ENCODE data around the gene S100A16. TPM values are rescaled to one million over a fixed set of nuclear protein-coding genes. Genes with fewer than 3 reads are reported as not detected.
A peak's percentile ranks its signal among the peaks of the same experiment; 100 is the strongest.

The S100A16 gene
- total and polyA plus RNA-seq, 2 donors (not counting 1 experiment from before 2014, with no cell fraction given): 121 to 182 TPM

- Histone ChIP-seq H3K9me3 (ENCODE audit: control insufficient read depth, insufficient read depth, low read depth, low read length) (no peaks in the 10 kb centered on the region), H4K20me1 (ENCODE audit: control insufficient read depth, extremely low read depth, insufficient read depth, low read length) (no peaks in the 10 kb centered on the region), H3K4me1 (ENCODE audit: control insufficient read depth, extremely low read depth, insufficient read depth, low read length) (peaks cover 7% of the 10 kb centered on the region), H3K36me3 (ENCODE audit: control insufficient read depth, insufficient read depth, low read length) (peaks cover 22% of the 10 kb centered on the region), H3K27me3 (ENCODE audit: control insufficient read depth, insufficient read depth, low read length) (no peaks in the 10 kb centered on the region), H2AFZ (ENCODE audit: low read length) (no peak overlapping the region), H3K9ac (ENCODE audit: insufficient read depth, low read length) (no peak overlapping the region), H3K4me3 (replicated peaks in 1 of 4; ENCODE audit: control extremely low read depth in 1 of 4, insufficient read depth in 1 of 4, low read depth in 3 of 4, low read length in 4 of 4) (peak overlapping the region in 2 of 4 experiments; percentile 23 to 92), H3K4me2 (ENCODE audit: extremely low read depth, insufficient read depth, low read length) (peak overlapping the region; percentile 54), H3K27ac (ENCODE audit: insufficient read depth, low read length) (no peak overlapping the region), H3K79me2 (ENCODE audit: control insufficient read depth, insufficient read depth, low read length) (peaks cover 35% of the 10 kb centered on the region)
- no peak for DNase-seq (ENCODE audit: low read depth in 2 of 2)
- TF ChIP-seq, protein P1, sequence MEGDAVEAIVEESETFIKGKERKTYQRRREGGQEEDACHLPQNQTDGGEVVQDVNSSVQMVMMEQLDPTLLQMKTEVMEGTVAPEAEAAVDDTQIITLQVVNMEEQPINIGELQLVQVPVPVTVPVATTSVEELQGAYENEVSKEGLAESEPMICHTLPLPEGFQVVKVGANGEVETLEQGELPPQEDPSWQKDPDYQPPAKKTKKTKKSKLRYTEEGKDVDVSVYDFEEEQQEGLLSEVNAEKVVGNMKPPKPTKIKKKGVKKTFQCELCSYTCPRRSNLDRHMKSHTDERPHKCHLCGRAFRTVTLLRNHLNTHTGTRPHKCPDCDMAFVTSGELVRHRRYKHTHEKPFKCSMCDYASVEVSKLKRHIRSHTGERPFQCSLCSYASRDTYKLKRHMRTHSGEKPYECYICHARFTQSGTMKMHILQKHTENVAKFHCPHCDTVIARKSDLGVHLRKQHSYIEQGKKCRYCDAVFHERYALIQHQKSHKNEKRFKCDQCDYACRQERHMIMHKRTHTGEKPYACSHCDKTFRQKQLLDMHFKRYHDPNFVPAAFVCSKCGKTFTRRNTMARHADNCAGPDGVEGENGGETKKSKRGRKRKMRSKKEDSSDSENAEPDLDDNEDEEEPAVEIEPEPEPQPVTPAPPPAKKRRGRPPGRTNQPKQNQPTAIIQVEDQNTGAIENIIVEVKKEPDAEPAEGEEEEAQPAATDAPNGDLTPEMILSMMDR (conservative IDR thresholded peaks at IDR 0.05 in 1 of 2, IDR thresholded peaks at IDR 0.05 in 1 of 2; ENCODE audit: low read depth in 1 of 2, low read length in 2 of 2): no peak
- no peak for TF ChIP-seq EZH2 (IDR thresholded peaks at IDR 0.05; ENCODE audit: low read length, missing control alignments)
Measured at GRCh38 chr1:153635872-153636271, 22.9 kb upstream of the S100A16 start.

- Histone ChIP-seq H3K4me3 (replicated peaks in 1 of 4; ENCODE audit: control extremely low read depth in 1 of 4, insufficient read depth in 1 of 4, low read depth in 3 of 4, low read length in 4 of 4) (peak within 1 kb of the TSS; percentile 45 to 96 (median 75)), H3K27ac (ENCODE audit: insufficient read depth, low read length) (peak within 1 kb of the TSS; percentile 93), H4K20me1 (ENCODE audit: control insufficient read depth, extremely low read depth, insufficient read depth, low read length) (no peaks in the 10 kb centered on the region), H3K4me2 (ENCODE audit: extremely low read depth, insufficient read depth, low read length) (peak within 1 kb of the TSS; percentile 91), H3K9me3 (ENCODE audit: control insufficient read depth, insufficient read depth, low read depth, low read length) (no peaks in the 10 kb centered on the region), H3K27me3 (ENCODE audit: control insufficient read depth, insufficient read depth, low read length) (no peaks in the 10 kb centered on the region), H2AFZ (ENCODE audit: low read length) (peak within 1 kb of the TSS; percentile 21), H3K36me3 (ENCODE audit: control insufficient read depth, insufficient read depth, low read length) (peaks cover 13% of the 10 kb centered on the region), H3K79me2 (ENCODE audit: control insufficient read depth, insufficient read depth, low read length) (peaks cover 32% of the 10 kb centered on the region), H3K4me1 (ENCODE audit: control insufficient read depth, extremely low read depth, insufficient read depth, low read length) (peaks cover 7% of the 10 kb centered on the region), H3K9ac (ENCODE audit: insufficient read depth, low read length) (peak within 1 kb of the TSS; percentile 88)
- no peak for TF ChIP-seq EZH2 (IDR thresholded peaks at IDR 0.05; ENCODE audit: low read length, missing control alignments)
- DNase-seq (ENCODE audit: low read depth in 2 of 2): peak; percentile 97 to 99
Measured at GRCh38 chr1:153633754-153634665, 21.1 kb upstream of the S100A16 start, which contains the start of gene CHTOP. Gene CHTOP (plus strand): TSS chr1:153634066. CDS start chr1:153636589, 2,523 bp downstream.

DNA sequence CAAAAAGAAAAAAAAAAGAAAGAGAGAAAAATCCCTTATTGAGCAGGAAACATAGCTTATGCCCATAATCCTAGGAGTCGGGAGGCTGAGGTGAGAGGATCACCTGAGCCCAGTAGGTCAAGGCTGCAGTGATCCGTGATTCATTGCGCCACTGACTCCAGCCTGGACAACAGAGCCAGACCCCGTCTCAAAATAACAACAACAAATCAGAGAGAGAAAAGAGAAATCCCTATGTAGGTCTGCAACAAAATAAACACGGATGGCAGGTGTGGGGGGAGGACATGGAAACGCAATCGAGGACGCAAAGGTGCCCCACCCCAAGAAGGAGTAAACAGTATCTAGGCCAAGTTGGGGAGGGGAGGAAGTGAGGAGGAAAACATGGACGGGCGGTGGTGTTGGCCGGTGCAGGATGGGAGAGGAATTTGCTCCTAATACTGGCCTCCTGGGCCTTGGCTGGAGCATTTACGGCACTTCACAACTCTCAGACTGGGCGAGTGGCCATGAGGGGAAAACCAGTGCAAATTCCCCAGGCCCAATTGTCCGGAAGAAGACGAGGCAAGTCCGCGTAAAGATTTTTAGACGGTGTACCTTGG is 20.3 kb upstream of the S100A16 start:
- H3K4me1 ChIP-seq (ENCODE audit: control insufficient read depth, extremely low read depth, insufficient read depth, low read length): peaks cover 7% of the 10 kb centered on the region
- H3K4me2 ChIP-seq (ENCODE audit: extremely low read depth, insufficient read depth, low read length): peak overlapping the region; percentile 91
- no peak overlapping the region for H3K9ac ChIP-seq (ENCODE audit: insufficient read depth, low read length)
- no peaks in the 10 kb centered on the region for H3K27me3 ChIP-seq (ENCODE audit: control insufficient read depth, insufficient read depth, low read length)
- no peaks in the 10 kb centered on the region for H3K9me3 ChIP-seq (ENCODE audit: control insufficient read depth, insufficient read depth, low read depth, low read length)
- H3K36me3 ChIP-seq (ENCODE audit: control insufficient read depth, insufficient read depth, low read length): peaks cover 12% of the 10 kb centered on the region
- peaks cover 32% of the 10 kb centered on the region for H3K79me2 ChIP-seq (ENCODE audit: control insufficient read depth, insufficient read depth, low read length)
- TF ChIP-seq, protein P1 (conservative IDR thresholded peaks at IDR 0.05 in 1 of 2, IDR thresholded peaks at IDR 0.05 in 1 of 2; ENCODE audit: low read depth in 1 of 2, low read length in 2 of 2): no peak
- no peak for TF ChIP-seq EZH2 (IDR thresholded peaks at IDR 0.05; ENCODE audit: low read length, missing control alignments)
- DNase-seq (ENCODE audit: low read depth in 2 of 2): no peak
- H3K4me3 ChIP-seq (replicated peaks in 1 of 4; ENCODE audit: control extremely low read depth in 1 of 4, insufficient read depth in 1 of 4, low read depth in 3 of 4, low read length in 4 of 4): peak overlapping the region; percentile 16 to 92 (median 44)
- peak overlapping the region; percentile 93 for H3K27ac ChIP-seq (ENCODE audit: insufficient read depth, low read length)
- peak overlapping the region; percentile 21 for H2AFZ ChIP-seq (ENCODE audit: low read length)
- no peaks in the 10 kb centered on the region for H4K20me1 ChIP-seq (ENCODE audit: control insufficient read depth, extremely low read depth, insufficient read depth, low read length)
